HG02763 (cell line): ENCODE measurements around the gene AFAP1L2.
"Not testable (repeated sequence)": the region's sequence is repeated elsewhere in the genome, so short reads cannot be mapped to it uniquely, and the experiment has no call there.

Experiments
- ATAC-seq: cut with Tn5 transposase; IDR thresholded peaks from one replicate; pipeline ENCODE4 v1.9.1; 2021; ENCODE audit warnings: mild to moderate bottlenecking, moderate library complexity; ENCODE audit not compliant: unreplicated experiment

The AFAP1L2 gene

GRCh38 chr10:114364726-114365125, 39.6 kb downstream of the AFAP1L2 start:
- ATAC-seq, result no peak

- no peak for ATAC-seq
Observed at GRCh38 chr10:114363745-114364454, 40.4 kb downstream of the AFAP1L2 start.

GRCh38 chr10:114362826-114363355, 41.4 kb downstream of the AFAP1L2 start:
- ATAC-seq, result no peak

- ATAC-seq, result no peak
Observed at GRCh38 chr10:114359953-114360345, 44.4 kb downstream of the AFAP1L2 start.

GRCh38 chr10:114359041-114359952, 45.0 kb downstream of the AFAP1L2 start:
- ATAC-seq, result no peak

GRCh38 chr10:114357515-114357996, 46.7 kb downstream of the AFAP1L2 start:
- ATAC-seq, result no peak

GRCh38 chr10:114356751-114357514, 47.4 kb downstream of the AFAP1L2 start:
- ATAC-seq, result no peak

GRCh38 chr10:114356126-114356525, 48.2 kb downstream of the AFAP1L2 start:
- ATAC-seq, result no peak

GRCh38 chr10:114353383-114353782, 50.9 kb downstream of the AFAP1L2 start:
- no peak for ATAC-seq

GRCh38 chr10:114352653-114353298, 51.5 kb downstream of the AFAP1L2 start:
- no peak for ATAC-seq

- ATAC-seq, result no peak
Observed at GRCh38 chr10:114350751-114351150, 53.6 kb downstream of the AFAP1L2 start.

- no peak for ATAC-seq
Observed at GRCh38 chr10:114349522-114350215, 54.6 kb downstream of the AFAP1L2 start.

- not testable (repeated sequence) for ATAC-seq
Observed at GRCh38 chr10:114349071-114349470, 55.2 kb downstream of the AFAP1L2 start.

- no peak for ATAC-seq
Observed at GRCh38 chr10:114347791-114348190, 56.5 kb downstream of the AFAP1L2 start.

- ATAC-seq, result no peak
Observed at GRCh38 chr10:114347241-114347640, 57.1 kb downstream of the AFAP1L2 start.

- no peak for ATAC-seq
Observed at GRCh38 chr10:114346176-114347031, 57.9 kb downstream of the AFAP1L2 start.

- no peak for ATAC-seq
Observed at GRCh38 chr10:114345701-114346100, 58.6 kb downstream of the AFAP1L2 start.

GRCh38 chr10:114343623-114344505, 60.4 kb downstream of the AFAP1L2 start:
- no peak for ATAC-seq
